Endometrium (tissue), 2 donors: ENCODE data around the gene PIGB.
"Not testable (repeated sequence)": the region's sequence is repeated elsewhere in the genome, so short reads cannot be mapped to it uniquely, and the experiment has no call there.

Source experiments
- FAIRE-seq: peaks from 2 replicates; lab custom pipeline; 2012; peaks lifted over from hg19 to GRCh38; lab: Jason Lieb, UNC
- donor health status: control.
- donor health status: control.

PIGB gene

GRCh38 chr15:55302801-55303200, 16.2 kb upstream of the PIGB start:
- FAIRE-seq = not testable (repeated sequence)

DNA sequence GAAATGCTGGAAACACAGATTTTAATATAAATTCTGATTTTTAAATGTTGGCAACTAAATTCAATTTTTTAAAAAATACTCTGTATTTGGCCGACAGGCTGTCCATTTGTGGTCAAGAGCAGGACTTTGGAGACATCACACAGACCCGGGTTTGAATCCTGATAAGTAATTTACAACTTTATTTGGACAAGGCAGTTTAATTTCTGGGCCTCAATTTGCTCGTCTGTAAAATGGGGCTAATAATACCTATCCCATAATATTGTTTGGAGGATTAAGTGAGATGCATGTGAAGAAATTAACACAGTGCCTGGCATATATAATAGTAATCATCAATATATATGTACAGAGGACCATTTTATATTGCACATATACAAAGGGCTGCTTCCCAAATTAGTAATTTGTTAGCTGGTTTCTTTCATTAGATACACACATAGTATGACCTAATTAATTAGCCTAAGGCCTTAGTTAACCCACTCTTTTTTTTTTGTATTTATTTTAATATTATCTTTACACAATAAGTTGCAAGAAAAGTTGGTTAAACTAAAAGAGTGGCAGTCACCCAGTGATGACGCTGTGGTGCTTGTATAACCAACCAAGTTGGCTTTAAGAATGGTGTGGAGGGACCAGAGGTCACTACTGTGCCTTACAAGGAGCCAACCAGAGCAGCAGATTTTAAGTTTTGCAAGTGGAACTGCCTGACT, 665 bp downstream of the PIGB start:
- no peak for FAIRE-seq

- no peak for FAIRE-seq
Measured at GRCh38 chr15:55320238-55320550, 1.2 kb downstream of the PIGB start.

- FAIRE-seq = no peak
Measured at GRCh38 chr15:55320963-55321362, 1.9 kb downstream of the PIGB start.

- FAIRE-seq = no peak
Measured at GRCh38 chr15:55322467-55322866, 3.4 kb downstream of the PIGB start.

GRCh38 chr15:55327387-55327786, 8.4 kb downstream of the PIGB start:
- no peak for FAIRE-seq

- no peak for FAIRE-seq
Measured at GRCh38 chr15:55334371-55334770, 15.3 kb downstream of the PIGB start.

GRCh38 chr15:55334997-55335396, 16.0 kb downstream of the PIGB start:
- FAIRE-seq = no peak

DNA sequence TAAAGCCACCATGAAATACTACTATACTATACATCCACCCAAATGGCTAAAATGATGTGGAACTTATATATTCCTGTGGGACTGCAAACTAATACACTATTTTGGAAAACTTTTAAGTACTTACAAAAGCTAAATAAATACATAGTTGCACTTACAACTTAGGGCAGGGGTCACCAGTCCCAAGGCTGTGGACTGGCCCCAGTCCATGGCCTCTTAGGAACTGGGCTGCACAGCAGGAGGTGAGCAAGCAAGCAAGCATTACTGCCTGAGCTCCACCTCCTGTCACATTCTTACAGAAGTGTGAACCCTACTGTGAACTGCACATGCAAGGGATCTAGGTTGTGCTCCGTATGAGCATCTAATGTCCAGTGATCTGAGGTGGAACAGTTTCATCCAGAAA, 18.1 kb downstream of the PIGB start:
- FAIRE-seq = no peak

GRCh38 chr15:55343168-55343567, 24.1 kb downstream of the PIGB start:
- no peak for FAIRE-seq

DNA sequence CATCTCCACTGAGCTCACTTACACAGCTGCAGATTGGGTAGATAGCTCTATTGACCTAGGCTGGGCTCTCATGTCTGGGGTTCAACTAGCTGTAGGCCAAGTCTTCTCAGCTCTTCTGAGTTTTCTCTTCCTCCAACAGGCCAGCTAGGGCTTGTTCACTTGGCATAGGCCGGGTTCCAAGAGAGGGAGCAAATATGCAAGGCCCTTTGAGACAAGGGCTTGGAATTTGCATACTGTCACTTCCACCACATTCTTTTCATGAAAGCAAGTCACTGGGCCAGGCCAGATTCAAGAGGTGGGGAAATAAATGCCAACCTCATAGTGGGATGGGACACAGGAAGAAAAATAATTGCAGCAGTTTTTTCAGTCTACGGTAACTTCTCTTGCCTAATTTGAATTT, 25.2 kb downstream of the PIGB start:
- FAIRE-seq = no peak

DNA sequence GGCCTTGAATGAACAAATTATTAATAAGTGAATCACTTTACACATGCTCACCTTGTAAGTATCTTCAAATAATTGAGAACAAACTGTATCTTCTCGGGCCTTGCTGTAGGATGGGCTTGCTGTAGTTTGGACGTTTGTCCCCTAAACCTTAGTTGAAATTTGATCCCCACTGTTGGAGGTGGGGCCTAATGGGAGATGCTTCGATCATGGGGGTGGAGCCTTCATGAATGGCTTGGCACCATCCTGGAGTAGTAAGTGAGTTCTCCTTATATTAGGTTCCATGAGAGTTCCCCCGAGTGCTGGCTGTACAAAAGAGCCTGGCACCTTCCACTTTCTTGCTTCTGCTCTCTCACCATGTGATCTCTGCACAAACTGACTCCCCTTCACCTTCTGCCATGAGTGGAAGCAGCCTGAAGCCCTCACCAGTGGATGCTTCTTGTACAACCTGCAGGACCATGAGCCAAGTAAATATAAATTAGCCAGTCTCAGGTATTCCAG, 29.3 kb downstream of the PIGB start:
- FAIRE-seq = no peak

DNA sequence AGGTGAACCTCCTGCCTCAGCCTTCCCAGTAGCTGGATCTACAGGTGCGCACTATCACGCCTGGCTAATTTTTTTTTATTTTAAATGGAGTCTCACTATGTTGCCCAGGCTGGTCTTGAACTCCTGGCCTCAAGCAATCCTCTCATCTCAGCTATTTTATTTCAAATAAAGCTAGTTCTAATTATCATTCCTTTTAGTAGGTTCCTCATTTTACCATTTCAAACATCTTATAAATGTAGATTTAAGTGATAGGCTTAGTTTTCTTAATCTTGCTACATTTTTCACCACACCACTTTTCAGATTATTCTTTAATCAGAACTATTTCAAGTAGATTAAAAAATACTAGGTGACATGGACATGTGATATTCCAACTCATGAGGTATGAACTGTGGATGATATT, 30.3 kb downstream of the PIGB start:
- FAIRE-seq = no peak

DNA sequence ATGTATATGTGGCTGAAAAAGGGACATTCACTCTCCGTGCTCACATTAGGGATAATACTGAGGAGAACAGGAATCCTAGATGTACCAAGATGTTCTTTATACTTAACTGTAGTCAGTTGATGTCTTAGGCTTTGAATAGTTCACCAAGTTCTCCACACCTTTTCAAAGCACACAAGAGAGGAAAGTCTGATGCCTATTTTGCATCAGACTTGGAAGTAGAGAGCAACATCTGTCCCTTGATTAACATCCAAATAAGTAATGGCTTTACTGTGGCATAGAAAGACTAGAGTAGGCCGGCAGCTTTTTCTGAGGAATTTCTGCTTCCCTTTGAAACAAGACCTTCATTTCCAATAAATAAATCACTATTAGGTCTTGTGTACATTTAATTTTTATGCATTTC, 34.0 kb downstream of the PIGB start:
- no peak for FAIRE-seq

DNA sequence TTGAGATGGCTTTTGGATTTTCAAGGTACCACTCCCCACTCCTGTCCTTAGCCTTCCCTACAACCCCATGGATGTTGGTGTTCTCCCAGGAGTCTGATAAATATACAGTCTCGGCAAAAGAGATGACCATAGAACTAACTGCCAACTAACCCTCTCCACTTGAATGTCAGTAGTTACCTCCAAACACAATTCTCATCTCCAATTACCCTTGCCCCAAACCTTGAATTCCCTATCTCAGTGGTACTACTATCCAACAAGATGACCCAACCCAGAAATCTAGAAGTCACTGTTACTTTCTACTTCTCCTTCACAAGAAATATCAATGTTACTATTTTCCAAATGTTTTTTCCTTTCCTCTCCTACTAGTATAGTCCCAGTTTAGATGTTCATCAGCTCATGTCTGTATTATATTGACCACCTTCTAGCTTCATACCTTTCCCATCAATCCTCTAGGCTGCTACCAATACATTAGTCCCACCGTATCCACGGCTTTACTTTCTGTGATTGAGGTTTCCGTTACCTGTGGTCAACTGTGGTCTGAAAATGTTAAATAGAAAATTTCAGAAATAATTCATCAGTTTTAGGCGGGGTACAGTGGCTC, 38.1 kb downstream of the PIGB start:
- no peak for FAIRE-seq

- no peak for FAIRE-seq
Measured at GRCh38 chr15:55357774-55358173, 38.8 kb downstream of the PIGB start.

DNA sequence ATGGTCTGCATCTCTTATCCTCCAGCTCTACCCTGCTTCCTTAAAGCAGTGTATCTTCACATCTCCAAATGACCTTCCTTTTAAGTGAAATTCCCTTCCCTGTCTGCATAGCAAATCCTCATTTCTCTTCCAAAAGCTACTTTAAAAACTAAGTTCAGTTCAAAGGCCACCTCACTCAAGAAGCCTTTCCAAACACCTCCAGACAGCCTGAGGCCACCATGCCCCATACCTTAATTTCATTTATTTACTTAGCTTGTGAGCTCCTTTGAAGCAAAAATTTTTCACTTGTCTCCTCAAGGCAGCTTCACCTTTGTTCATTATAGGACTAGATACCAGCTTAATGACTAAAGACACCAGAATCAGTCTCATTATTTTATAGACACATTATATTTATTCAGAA, 39.4 kb downstream of the PIGB start:
- FAIRE-seq = no peak

DNA sequence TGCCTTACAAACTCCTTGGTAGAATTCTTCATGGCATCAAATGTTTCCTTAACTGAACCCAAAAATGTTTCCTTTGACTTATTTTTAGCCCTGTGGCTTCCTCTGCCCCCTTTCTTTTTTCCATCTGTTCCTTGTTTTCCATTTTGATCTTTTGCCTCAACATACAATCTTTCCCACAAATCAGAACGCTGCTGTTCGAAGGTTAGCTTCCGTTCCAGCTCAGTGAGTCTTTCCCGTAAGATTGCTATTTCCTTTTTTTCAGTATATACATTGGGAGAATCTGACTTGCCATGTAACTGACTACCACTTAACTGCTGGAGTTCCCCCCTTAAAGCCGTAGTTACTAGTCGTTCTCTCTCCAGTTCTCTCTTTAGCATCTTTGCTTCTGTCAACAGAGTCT, 41.2 kb downstream of the PIGB start:
- FAIRE-seq = no peak

GRCh38 chr15:55361048-55361447, 42.0 kb downstream of the PIGB start:
- FAIRE-seq = no peak

DNA sequence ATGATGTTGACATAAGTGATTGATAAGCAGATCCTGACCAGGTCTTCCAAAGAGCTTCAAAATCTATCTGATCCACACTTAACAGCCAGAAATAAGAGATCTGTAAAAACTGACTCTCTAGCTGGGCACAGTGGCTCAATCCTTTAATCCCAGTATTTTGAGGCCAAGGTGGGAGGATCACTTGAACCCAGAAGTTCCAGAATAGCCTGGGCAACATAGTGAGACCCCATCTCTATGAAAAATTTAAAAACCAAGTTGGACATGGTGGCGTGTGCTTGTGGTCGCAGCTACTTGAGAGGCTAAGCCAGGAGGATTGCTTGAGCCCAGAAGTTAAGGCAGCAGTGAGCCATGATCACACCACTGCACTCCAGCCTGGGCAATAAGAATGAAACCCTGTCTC, 43.6 kb downstream of the PIGB start:
- FAIRE-seq = no peak

- no peak for FAIRE-seq
Measured at GRCh38 chr15:55366981-55367380, 48.0 kb downstream of the PIGB start.

DNA sequence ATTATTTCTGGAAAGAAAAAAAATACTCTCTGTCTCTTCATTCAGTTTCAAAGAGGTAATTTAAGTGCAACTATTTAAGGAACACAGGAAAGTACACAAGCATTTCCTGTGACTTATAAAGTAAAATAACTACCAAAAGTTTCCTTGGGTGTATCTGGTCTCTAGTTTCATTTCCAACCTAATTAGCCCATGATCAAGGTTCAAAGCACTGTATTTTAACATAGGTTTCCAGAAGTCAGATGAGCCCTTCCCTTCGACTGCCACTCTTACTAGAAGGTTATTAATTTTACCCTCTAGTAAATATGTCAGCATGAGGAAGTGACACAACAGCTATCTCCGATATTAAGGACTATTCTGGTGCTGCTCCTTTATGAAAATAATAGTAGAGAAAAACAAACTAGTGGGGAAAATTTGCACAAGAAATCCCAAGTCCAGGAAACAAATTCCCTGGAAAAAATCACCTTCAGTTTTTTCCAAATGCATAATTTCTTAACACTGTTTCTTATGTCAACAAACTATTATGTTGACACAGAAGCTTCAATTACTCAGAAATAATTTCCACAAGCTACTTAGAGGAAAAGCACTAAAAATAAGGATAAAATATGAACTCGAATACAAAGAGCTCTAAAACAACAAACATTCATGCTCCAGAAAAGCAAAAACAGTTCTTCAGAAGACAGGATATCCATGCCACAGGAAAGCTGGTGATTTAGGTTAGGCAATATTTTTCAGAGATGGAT, 53.8 kb downstream of the PIGB start:
- FAIRE-seq = no peak

DNA sequence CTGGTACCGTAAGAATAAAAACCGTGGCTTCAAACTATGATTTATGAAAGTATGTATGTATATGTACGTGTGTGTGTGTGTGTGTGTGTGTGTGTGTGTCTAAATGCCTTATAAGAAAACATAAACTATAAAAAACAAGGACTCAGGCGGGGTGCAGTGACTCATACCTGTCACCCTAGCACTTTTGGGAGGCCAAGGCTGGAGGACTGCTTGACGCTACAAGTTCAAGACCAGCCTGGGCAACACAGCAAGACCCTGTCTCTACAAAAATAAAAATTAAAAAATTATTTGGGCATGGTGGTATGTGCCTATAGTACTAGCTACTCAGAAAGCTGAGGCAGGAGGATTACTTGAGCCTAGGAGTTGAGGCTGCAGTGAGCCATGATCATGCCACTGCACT, 60.1 kb downstream of the PIGB start:
- no peak for FAIRE-seq

- FAIRE-seq = no peak
Measured at GRCh38 chr15:55381595-55381994, 62.6 kb downstream of the PIGB start.
